BE2C (cell line): ENCODE data around the gene MYO15B.
"Not testable (repeated sequence)": the region's sequence is repeated elsewhere in the genome, so short reads cannot be mapped to it uniquely, and the experiment has no call there.

Experiments used
- DNase-seq: peaks from one replicate; pipeline ENCODE4 v3.0.0-alpha.2; 2020
- H3K27me3 ChIP-seq: fragments of 250-450 bp; sonication (Bioruptor Pico); 2 replicates; pipeline ENCODE4 v1.5.1; 2020; ENCODE audit warnings: mild to moderate bottlenecking
- H3K36me3 ChIP-seq: fragments of 250-450 bp; sonication (Bioruptor Pico); 2 replicates; pipeline ENCODE4 v1.5.1; 2020; ENCODE audit warnings: mild to moderate bottlenecking
- H3K4me1 ChIP-seq: fragments of 250-450 bp; sonication (Bioruptor Pico); 2 replicates; pipeline ENCODE4 v1.5.1; 2020
- H3K4me3 ChIP-seq: 2 replicates; pipeline ENCODE4 v1.5.1; 2011; ENCODE audit warnings: low read depth, low read length
- H3K9me3 ChIP-seq: fragments of 250-450 bp; sonication (Bioruptor Pico); 2 replicates; pipeline ENCODE4 v1.5.1; 2020
- CTCF ChIP-seq: IDR thresholded peaks from 2 replicates; pipeline ENCODE4 v1.5.1; 2012; ENCODE audit warnings: mild to moderate bottlenecking, low read depth, low read length

The MYO15B gene

GRCh38 chr17:75576661-75577060 lies 10.9 kb upstream of the MYO15B start:
- DNase-seq: no peak
- H3K27me3 ChIP-seq: no peaks in the 10 kb centered on the region
- no peak for TF ChIP-seq CTCF
- H3K4me3 ChIP-seq: no peak overlapping the region
- no peaks in the 10 kb centered on the region for H3K36me3 ChIP-seq
- no peaks in the 10 kb centered on the region for H3K9me3 ChIP-seq
- H3K4me1 ChIP-seq: no peaks in the 10 kb centered on the region

DNA sequence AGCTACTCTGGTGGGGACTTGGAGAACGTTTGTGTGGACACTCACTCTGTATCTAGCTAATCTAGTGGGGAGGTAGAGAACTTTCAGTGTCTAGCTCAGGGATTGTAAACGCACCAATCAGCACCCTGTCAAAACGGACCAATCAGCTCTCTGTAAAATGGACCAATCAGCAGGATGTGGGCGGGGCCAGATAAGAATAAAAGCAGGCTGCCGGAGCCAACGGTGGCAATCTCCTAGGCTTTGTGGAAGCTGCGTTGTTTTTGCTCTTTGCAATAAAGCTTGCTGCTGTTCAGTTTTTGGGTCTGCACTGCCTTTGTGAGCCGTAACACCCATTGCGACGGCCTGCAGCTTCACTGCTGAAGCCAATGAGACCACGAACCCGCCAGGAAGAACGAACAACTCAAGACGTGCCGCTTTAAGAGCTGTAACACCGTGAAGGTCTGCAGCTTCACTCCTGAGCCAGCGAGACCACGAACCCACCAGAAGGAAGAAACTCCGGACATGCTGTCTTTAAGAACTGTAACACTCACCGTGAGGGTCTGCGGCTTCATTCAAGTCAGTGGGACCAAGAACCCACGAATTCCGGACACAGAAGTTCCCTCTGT lies 6.4 kb upstream of the MYO15B start:
- not testable (repeated sequence) for H3K4me1 ChIP-seq, H3K27me3 ChIP-seq, H3K4me3 ChIP-seq, DNase-seq, H3K9me3 ChIP-seq, H3K36me3 ChIP-seq

DNA sequence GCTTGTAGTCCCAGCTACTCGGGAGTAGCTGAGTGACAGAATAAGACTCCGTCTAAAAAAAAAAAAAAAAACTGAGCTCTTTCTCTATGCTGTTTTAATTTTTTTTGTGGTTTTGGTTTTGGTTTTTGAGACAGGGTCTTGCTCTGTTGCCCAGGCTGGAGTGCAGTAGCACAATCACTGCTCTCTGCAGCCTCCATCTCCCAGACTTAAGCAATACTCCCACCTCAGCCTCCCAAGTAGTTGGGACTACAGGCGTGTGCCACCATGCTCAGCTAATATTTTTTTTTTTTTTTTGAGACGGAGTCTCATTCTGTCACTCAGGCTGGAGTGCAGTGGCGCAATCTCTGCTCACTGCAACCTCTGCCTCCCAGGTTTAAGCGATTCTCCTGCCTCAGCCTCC lies 4.4 kb upstream of the MYO15B start:
- H3K27me3 ChIP-seq, H3K36me3 ChIP-seq, H3K4me1 ChIP-seq, H3K9me3 ChIP-seq, DNase-seq, H3K4me3 ChIP-seq: not testable (repeated sequence)

- Histone ChIP-seq H3K4me1 (no peaks in the 10 kb centered on the region), H3K27me3 (no peaks in the 10 kb centered on the region), H3K4me3 (no peak overlapping the region), H3K36me3 (no peaks in the 10 kb centered on the region), H3K9me3 (no peaks in the 10 kb centered on the region)
- no peak for TF ChIP-seq CTCF
- no peak for DNase-seq
These were observed 2.8 kb upstream of the MYO15B start for GRCh38 chr17:75584849-75585175.

DNA sequence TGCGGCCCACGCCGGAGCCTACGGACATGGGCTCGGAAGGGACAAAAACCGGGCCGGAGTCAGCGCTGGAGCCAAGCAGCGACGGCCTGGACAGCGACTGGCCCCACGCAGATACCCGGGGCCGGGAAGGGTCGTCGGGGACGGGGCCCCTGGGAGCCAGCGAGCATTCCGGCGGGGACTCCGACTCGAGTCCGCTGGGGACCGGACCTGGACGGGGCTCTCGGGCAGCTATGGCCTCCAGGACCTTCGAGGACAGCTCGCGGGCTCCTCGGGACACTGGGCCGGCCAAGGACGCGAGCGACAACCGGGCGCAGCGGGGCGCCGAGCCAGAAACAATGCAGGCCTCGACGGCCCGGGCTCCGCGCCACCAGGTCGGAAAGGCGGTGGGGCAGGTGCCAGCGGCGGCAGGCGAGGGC lies 1.0 kb downstream of the MYO15B start:
- no peaks in the 10 kb centered on the region for H3K4me1 ChIP-seq
- H3K9me3 ChIP-seq: no peaks in the 10 kb centered on the region
- no peaks in the 10 kb centered on the region for H3K36me3 ChIP-seq
- no peak for TF ChIP-seq CTCF
- no peaks in the 10 kb centered on the region for H3K27me3 ChIP-seq
- DNase-seq: no peak
- H3K4me3 ChIP-seq: no peak overlapping the region

DNA sequence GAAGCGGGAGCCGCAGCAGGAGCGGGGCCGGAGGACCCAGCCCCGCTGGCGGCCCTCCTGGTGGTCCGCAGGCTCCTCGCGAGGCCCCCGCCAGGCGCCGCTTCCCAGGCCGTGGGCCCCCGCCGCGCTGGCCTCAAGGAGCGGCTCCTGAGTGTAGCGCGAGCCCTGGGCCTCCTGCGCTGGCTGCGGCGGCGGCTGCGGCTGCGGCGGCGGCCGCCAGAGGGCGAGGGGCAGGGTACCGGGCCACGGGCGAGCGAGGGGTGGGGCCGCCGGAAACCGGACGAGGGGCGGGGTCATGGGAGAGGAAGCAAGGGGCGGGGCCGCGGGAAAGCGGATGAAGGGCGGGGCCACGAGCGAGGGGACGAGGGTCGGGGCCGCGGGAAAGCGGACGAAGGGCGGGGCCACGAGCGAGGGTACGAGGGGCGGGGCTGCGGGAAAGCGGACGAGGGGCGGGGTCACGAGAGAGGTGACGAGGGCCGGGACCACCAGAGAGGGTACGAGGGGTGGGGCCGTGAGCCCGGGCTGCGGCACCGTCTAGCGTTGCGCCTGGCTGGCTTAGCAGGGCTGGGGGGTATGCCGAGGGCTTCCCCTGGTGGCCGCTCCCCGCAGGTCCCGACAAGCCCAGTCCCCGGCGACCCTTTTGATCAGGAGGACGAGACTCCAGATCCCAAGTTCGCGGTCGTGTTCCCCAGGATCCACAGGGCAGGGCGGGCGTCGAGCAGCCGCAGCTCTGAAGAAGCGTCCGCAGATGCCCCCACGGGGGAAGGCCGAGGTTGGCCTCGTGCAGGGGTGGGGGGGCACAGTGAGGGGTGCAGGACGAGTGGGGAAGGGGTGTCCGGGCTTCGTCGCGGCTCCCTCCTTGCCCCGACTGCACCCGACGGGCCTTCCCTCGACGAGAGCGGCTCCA lies 1.7 kb downstream of the MYO15B start:
- Histone ChIP-seq H3K9me3 (no peaks in the 10 kb centered on the region), H3K4me3 (peak overlapping the region; percentile 51), H3K36me3 (no peaks in the 10 kb centered on the region), H3K27me3 (no peaks in the 10 kb centered on the region), H3K4me1 (no peaks in the 10 kb centered on the region)
- TF ChIP-seq CTCF: peak; percentile 32
- DNase-seq: peak; percentile 99

DNA sequence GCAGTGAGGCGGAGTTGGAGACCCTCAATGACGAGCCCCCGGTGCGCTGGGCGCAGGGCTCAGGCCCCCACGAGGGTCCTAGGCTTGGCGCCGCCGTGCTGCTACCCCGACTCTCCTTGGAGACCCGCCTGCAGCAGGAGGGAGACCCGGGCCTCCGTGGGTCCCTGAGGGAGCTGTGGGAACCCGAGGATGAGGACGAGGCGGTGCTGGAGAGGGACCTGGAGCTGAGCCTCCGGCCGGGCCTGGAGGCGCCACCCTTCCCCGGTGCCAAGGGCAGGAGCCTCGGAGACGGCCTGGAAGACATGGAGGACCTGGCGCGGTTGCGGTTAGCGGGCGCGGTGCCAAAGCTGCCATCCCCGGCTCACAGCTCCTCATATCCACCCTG lies 2.3 kb downstream of the MYO15B start:
- H3K36me3 ChIP-seq: no peaks in the 10 kb centered on the region
- TF ChIP-seq CTCF: no peak

More for the DNA sequence above, 2.3 kb downstream of the MYO15B start:
- no peaks in the 10 kb centered on the region for H3K27me3 ChIP-seq
- peak overlapping the region; percentile 51 for H3K4me3 ChIP-seq
- no peaks in the 10 kb centered on the region for H3K9me3 ChIP-seq
- no peak for DNase-seq
- H3K4me1 ChIP-seq: no peaks in the 10 kb centered on the region
